ENCODE measurements around the gene NBL1.
"Not testable (repeated sequence)": the region's sequence is repeated elsewhere in the genome, so short reads cannot be mapped to it uniquely, and the experiment has no call there.

The NBL1 gene

DNA sequence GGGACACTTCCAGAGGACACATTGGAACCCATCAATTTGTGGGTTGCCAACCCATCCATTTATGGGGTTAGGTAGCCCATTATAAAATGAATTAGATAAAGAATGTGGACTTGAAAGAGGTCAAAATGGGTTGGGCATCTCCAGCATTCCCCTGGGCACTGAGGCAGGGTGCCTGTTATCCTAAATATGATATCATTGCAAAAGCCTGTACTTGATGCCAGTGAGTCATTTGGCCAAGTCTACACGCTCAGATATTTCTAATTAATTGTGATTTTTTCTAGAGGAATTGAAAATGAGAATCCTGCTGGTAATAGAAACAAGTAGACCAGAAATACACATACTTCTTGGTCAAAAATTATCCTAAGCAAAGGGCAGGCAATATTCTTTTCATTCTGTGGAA is 21.9 kb upstream of the NBL1 start:
- no peak for FAIRE-seq

- FAIRE-seq: no peak
Measured at GRCh38 chr1:19623523-19623922, 20.6 kb upstream of the NBL1 start.

DNA sequence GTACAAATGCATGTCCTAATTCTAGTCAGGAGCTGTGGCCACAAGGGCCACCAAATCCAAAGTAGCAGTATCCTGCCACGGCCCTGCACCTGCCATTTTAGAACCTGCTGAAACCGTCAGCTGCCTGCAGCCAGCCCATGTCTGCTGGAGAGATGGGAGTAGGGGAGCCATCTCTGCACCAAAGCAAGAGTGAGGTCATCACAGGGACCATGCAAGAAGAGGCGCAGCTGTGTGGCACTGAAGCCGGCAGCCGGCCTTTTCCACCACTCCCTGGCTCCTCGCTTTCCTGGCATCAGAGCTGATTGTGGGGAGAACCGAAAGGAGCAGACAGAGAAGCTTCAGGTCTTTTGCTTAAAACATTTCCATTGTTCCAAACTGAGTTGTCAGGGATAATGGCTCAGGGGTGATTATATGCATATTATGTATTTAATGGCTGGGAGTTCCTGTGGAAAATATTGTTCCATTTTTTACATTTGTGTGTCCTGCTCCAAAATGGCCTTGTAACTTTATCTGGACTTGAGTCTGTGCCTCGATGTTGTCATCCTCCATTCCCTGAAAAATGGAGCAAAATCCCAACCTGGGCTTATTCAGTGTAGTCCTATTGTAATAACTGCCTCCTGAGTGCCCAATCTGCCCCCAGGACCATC is 18.7 kb upstream of the NBL1 start:
- no peak for FAIRE-seq

GRCh38 chr1:19628879-19629278 is 15.2 kb upstream of the NBL1 start:
- FAIRE-seq: no peak

DNA sequence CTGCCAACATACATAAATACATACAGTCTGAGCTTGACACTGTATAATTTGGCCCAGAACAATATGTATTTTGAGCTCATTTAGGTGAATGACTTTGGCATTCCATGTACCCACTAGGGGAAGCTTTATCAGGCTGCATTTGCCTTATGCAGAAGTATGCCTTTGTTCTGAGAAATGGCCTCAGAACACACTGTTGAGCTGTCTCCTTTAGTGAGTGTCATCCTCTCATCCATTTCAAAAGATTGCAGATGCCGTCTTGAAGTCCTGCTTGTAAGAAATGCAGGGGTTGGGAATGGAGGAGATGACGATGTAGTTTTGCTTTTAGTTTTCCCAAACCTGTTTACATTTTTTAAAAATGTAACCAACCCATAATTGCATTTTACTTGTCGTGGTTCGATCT is 14.8 kb upstream of the NBL1 start:
- no peak for FAIRE-seq

DNA sequence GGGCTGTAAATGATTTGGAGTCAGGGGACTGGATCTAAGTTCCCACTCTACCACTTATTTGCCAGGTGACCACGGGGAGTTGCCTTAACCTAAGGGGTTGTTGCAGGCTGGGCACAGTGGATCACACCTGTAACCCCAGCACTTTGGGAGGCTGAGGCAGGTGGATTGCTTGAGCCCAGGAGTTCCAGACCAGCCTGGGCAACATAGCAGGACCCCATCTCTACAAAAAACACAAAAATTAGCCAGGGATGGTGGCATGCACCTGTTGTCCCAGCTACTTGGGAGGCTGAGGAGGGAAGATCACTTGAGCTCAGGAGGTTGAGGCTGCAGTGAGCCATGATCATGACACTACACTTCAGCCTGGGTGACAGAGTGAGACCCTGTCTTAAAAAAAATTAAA is 13.9 kb upstream of the NBL1 start:
- not testable (repeated sequence) for FAIRE-seq

GRCh38 chr1:19630720-19631395 is 13.3 kb upstream of the NBL1 start:
- FAIRE-seq: no peak

GRCh38 chr1:19632211-19632610 is 11.9 kb upstream of the NBL1 start:
- FAIRE-seq: no peak

GRCh38 chr1:19633106-19633505 is 11.0 kb upstream of the NBL1 start:
- no peak for FAIRE-seq

DNA sequence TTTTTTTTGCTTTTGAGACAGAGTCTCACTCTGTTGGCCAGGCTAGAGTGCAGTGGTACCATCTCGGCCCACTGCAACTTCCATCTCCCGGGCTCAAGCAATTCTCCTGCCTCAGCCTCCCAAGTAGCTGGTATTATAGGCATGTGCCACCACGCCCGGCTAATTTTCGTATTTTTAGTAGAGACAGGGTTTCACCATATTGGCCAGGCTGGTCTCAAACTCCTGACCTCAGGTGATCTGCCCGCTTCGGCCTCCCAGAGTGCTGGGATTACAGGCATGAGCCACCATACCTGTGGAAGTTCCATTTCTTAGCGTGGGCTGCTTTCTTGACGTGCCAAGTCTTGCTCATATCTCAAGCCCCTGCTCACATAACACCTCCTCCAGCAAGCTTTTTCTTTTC is 9.0 kb upstream of the NBL1 start:
- not testable (repeated sequence) for FAIRE-seq

GRCh38 chr1:19635646-19636045 is 8.5 kb upstream of the NBL1 start:
- FAIRE-seq: no peak

- no peak for FAIRE-seq
Measured at GRCh38 chr1:19636065-19636464, 8.0 kb upstream of the NBL1 start.

- not testable (repeated sequence) for FAIRE-seq
Measured at GRCh38 chr1:19636749-19637148, 7.4 kb upstream of the NBL1 start.

- FAIRE-seq: no peak
Measured at GRCh38 chr1:19637606-19638005, 6.5 kb upstream of the NBL1 start.

GRCh38 chr1:19639228-19639627 is 4.9 kb upstream of the NBL1 start:
- not testable (repeated sequence) for FAIRE-seq

- FAIRE-seq: no peak
Measured at GRCh38 chr1:19639999-19640362, 4.1 kb upstream of the NBL1 start.

DNA sequence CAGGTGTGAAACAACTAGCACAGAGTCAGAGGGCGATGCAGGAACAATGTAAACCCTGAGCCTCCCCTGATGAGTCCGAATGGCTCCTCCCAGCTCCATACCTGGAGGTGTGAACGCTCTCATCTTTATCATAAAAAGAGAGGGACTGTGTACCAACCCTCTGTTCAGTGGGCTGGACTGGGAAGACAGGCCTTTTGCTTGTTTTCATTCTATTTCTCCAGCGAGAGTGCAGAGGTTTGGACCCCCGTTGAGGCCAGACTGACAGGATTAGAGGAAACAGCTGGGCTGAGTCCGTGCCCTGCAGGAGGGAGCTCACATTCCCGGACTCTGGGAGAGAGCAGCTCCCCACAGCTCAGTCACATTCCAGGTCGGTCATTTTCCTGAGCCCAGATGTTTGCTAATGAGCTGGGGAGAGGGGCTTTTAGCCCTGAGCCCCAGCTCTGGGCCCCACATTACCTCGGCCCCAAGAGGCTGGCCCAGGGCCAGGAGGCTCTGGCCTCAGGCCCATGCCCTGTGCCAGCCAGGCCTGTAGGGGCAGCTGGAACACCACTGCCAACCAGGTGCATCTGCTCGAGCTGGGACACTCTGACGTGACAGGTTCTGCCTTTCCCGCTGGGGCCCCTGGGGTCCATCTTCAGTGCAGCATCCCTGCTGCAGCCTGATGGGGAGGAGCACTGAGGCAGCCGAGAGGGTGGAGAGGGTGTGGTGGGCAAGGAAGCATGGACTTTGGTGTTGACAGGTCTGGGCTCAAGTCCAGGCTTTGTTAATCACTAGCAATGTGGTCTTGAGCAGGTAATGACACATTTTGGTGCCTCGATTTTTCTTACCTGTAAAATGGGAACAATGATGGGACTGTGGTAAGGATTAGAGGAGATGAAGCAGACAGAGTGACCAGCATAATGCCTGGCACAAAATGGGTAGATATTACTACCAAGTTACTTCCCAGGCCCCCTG is 3.5 kb upstream of the NBL1 start:
- FAIRE-seq: no peak

DNA sequence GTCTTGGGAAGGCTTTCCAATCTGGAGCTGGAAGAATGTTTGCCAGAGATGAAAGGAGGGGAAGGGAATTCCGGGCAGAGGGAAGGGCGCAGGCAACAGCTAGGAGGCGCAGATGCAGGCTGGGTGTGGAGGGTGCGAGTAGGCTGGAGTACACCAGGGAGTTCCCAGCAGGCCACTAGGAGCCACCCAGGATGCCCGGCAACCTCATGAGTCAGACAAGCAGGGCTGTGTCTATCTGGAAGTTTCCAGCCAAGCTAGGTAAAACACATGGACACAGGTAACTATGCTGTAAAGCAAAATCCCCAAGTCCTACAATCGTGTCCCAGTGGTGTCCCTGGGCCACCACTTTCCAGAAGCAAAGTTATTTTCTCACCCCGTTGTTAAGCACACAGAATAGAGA is 990 bp upstream of the NBL1 start:
- FAIRE-seq: no peak

GRCh38 chr1:19644395-19644680 is 227 bp downstream of the NBL1 start:
- FAIRE-seq: no peak

GRCh38 chr1:19644681-19645410 is 735 bp downstream of the NBL1 start:
- FAIRE-seq: no peak

DNA sequence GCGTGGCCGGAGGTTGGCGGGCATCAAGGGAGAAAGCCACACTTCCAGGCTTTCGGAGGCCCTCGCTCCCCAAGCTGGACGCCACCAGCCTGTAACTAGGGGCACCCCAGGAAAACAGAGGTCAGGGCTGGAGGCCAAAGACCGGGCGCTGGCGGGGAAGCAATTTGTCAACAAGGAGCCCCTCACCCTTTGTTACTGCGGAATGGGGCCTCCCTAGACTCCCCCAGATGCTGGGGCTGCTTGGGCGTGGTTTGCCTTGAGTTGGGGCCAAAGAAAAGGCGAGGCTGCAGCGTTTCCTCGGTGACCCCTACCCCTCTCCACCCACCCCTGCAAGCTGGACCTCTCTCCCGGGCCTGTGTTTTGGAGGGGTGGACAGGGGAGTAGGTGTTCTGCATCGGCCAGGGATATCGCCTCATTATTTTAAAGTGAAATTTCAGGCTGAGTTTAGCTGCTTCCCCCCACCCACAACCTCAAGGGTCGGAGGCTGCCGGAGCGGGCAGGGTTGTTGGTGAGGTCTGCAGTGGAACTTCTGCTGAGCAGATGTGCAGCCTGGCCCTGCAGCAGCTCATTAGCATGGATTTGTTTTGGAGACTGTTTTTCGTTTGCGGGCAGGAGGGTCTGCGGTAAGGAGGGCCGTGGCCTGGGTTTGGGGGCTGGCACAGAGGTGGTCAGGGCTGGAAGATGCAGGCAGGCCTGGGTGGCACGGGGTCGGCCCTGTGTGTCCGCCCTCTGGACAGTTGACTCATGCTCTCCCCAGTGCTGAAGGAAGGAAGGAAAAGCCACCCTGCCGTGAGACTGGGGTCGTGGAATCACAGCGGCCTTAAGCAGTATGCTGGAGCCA is 1.5 kb downstream of the NBL1 start:
- no peak for FAIRE-seq
